COLO668 (cell line): ENCODE data around the gene H2BK1.

Source experiments
- DNase-seq: peaks from one replicate; lab custom pipeline; 2025; ENCODE audit not compliant: unreplicated experiment; lab: John Stamatoyannopoulos, UW

Gene H2BK1

GRCh38 chr7:151205730-151206129, 4.6 kb downstream of the H2BK1 start:
- DNase-seq: no peak

GRCh38 chr7:151204383-151205032, 5.8 kb downstream of the H2BK1 start:
- DNase-seq: no peak

- no peak for DNase-seq
Observed at GRCh38 chr7:151202836-151203235, 7.5 kb downstream of the H2BK1 start.

- no peak for DNase-seq
Observed at GRCh38 chr7:151201751-151202150, 8.5 kb downstream of the H2BK1 start.

GRCh38 chr7:151201344-151201743, 8.9 kb downstream of the H2BK1 start:
- no peak for DNase-seq

GRCh38 chr7:151198945-151199848, 11.1 kb downstream of the H2BK1 start:
- DNase-seq: no peak

GRCh38 chr7:151197932-151198331, 12.4 kb downstream of the H2BK1 start:
- no peak for DNase-seq

GRCh38 chr7:151195616-151196450, 14.5 kb downstream of the H2BK1 start:
- no peak for DNase-seq

GRCh38 chr7:151194188-151194587, 16.1 kb downstream of the H2BK1 start:
- DNase-seq: no peak

- DNase-seq: no peak
Observed at GRCh38 chr7:151193203-151193978, 16.9 kb downstream of the H2BK1 start.

GRCh38 chr7:151192002-151192539, 18.2 kb downstream of the H2BK1 start:
- no peak for DNase-seq

- DNase-seq: peak; percentile 9
Observed at GRCh38 chr7:151191544-151191943, 18.7 kb downstream of the H2BK1 start.

- no peak for DNase-seq
Observed at GRCh38 chr7:151189038-151189437, 21.2 kb downstream of the H2BK1 start.

GRCh38 chr7:151188252-151188542, 22.1 kb downstream of the H2BK1 start:
- DNase-seq: no peak

GRCh38 chr7:151187409-151188251, 22.7 kb downstream of the H2BK1 start:
- DNase-seq: no peak

- DNase-seq: no peak
Observed at GRCh38 chr7:151186640-151187408, 23.5 kb downstream of the H2BK1 start, which contains the start of gene ASB10. Gene ASB10, minus strand, starts transcription at chr7:151187250. Its CDS starts 120 bp downstream, at chr7:151187130.

GRCh38 chr7:151185762-151186639, 24.3 kb downstream of the H2BK1 start:
- no peak for DNase-seq

GRCh38 chr7:151181011-151181431, 29.3 kb downstream of the H2BK1 start:
- no peak for DNase-seq
